Vagina (tissue), 2 donors: Measurements from ENCODE around the gene HAUS3.

ENCODE experiments used
- CTCF ChIP-seq, 3 experiments: fragments of 450-650 bp in 2 of 3; fragments of 200-600 bp in 1 of 3; sonication (generic) in 1 of 3; IDR thresholded peaks; one replicate each; pipeline ENCODE4 v1.5.1; 2017 to 2019; ENCODE audit warnings: antibody characterized with exemption in 3 of 3, mild to moderate bottlenecking in 2 of 3, moderate library complexity in 2 of 3
- POLR2A ChIP-seq, 2 donors: fragments of 450-650 bp; IDR thresholded peaks; one replicate each; pipeline ENCODE4 v1.6.1; 2017; ENCODE audit warnings: antibody characterized with exemption in 2 of 2, mild to moderate bottlenecking in 2 of 2, moderate library complexity in 2 of 2
- POLR2AphosphoS5 ChIP-seq, 2 donors: sonication (generic); formaldehyde crosslinking; IDR thresholded peaks; one replicate each; pipeline ENCODE4 v1.9.0; 2017; ENCODE audit warnings: antibody characterized with exemption in 2 of 2, mild to moderate bottlenecking in 2 of 2, low read depth in 1 of 2; ENCODE audit not compliant: insufficient read depth in 1 of 2

DNA sequence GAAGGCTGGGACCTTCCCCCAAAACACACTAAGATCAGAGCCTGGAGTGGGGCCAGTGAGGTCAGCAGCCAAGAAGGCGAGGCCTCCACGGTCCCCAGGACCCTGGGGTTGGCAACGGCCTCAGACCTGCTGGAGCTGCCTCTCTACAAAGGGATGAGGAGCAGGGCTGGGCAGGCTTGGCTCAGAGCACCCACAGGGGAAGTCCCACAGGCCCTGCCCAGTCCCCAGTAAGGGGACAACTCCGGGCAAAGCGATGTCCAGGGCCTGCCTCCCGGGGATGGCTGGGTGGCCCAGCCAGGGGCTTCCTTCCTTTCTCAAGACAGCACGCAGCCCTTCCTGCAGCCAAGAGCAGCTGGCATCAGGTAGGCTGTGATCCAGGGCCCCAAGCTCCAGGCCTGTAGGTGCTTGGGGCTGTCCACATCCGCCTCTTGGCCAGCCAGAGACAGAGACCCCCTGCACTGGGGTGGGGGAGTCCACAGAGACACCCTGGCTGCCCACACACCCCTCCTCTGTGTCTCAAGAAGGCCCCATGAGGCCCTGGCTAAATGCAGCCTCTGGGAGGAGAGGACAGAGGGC is 14.3 kb upstream of the HAUS3 start:
- no peak for TF ChIP-seq CTCF (IDR thresholded peaks at IDR 0.05)
- TF ChIP-seq POLR2AphosphoS5 (IDR thresholded peaks at IDR 0.05; ENCODE audit: insufficient read depth in 1 of 2, low read depth in 1 of 2): no peak
- TF ChIP-seq POLR2A (IDR thresholded peaks at IDR 0.05): no peak
